ENCODE measurements around the gene RASAL3.

- TF ChIP-seq CTCF (IDR thresholded peaks at IDR 0.05) (no peak), JUNB (IDR thresholded peaks at IDR 0.05) (no peak), TP53 (CRISPR knock-in tag; IDR thresholded peaks at IDR 0.05) (no peak), HMGXB4 (CRISPR knock-in tag; IDR thresholded peaks at IDR 0.05; ENCODE audit: borderline replicate concordance) (no peak), REST (IDR thresholded peaks at IDR 0.05) (no peak), NR3C1 (IDR thresholded peaks at IDR 0.05) (no peak), POLR2A (IDR thresholded peaks at IDR 0.05; ENCODE audit: low read length) (no peak), SREBF2 (IDR thresholded peaks at IDR 0.05) (no peak)
Observed at GRCh38 chr19:15421136-15421695, 43.1 kb downstream of the RASAL3 start.
